Measurements from ENCODE around the gene PXDC1.
"Not testable (repeated sequence)": the region's sequence is repeated elsewhere in the genome, so short reads cannot be mapped to it uniquely, and the experiment has no call there.

GRCh38 chr6:3757998-3758841 is 6.7 kb upstream of the PXDC1 start:
- TF ChIP-seq, protein P1, sequence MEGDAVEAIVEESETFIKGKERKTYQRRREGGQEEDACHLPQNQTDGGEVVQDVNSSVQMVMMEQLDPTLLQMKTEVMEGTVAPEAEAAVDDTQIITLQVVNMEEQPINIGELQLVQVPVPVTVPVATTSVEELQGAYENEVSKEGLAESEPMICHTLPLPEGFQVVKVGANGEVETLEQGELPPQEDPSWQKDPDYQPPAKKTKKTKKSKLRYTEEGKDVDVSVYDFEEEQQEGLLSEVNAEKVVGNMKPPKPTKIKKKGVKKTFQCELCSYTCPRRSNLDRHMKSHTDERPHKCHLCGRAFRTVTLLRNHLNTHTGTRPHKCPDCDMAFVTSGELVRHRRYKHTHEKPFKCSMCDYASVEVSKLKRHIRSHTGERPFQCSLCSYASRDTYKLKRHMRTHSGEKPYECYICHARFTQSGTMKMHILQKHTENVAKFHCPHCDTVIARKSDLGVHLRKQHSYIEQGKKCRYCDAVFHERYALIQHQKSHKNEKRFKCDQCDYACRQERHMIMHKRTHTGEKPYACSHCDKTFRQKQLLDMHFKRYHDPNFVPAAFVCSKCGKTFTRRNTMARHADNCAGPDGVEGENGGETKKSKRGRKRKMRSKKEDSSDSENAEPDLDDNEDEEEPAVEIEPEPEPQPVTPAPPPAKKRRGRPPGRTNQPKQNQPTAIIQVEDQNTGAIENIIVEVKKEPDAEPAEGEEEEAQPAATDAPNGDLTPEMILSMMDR (conservative IDR thresholded peaks at IDR 0.05; ENCODE audit: low read length), result not testable (repeated sequence)
- not testable (repeated sequence) for TF ChIP-seq EZH2phosphoT487 (IDR thresholded peaks at IDR 0.05; ENCODE audit: borderline replicate concordance)

Data from Loucy (cell line).